HG03571 (cell line): ENCODE results near the gene CP.

ENCODE experiments used
- ATAC-seq: cut with Tn5 transposase; IDR thresholded peaks from one replicate; pipeline ENCODE4 v1.9.1; 2021; ENCODE audit not compliant: unreplicated experiment

CP gene

DNA sequence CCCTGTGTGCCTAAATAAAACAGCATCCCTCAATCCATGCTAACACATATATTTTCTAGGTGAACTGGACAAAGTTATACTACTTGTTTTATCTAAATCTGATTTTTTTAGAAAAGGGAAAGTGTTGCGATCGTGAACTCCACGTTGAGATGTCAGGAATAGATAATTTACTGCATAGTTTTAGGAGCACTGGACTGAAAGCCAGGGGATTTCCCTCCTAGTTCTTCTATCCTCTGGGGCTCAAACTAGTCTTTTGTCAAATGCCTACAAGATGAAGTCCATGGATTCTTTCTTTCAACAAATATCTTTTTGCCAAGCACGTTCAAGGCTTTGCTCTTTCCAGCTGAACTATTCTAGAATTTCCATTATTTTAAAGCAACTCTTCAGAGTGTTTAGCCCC is 92.8 kb downstream of the CP start:
- no peak for ATAC-seq

DNA sequence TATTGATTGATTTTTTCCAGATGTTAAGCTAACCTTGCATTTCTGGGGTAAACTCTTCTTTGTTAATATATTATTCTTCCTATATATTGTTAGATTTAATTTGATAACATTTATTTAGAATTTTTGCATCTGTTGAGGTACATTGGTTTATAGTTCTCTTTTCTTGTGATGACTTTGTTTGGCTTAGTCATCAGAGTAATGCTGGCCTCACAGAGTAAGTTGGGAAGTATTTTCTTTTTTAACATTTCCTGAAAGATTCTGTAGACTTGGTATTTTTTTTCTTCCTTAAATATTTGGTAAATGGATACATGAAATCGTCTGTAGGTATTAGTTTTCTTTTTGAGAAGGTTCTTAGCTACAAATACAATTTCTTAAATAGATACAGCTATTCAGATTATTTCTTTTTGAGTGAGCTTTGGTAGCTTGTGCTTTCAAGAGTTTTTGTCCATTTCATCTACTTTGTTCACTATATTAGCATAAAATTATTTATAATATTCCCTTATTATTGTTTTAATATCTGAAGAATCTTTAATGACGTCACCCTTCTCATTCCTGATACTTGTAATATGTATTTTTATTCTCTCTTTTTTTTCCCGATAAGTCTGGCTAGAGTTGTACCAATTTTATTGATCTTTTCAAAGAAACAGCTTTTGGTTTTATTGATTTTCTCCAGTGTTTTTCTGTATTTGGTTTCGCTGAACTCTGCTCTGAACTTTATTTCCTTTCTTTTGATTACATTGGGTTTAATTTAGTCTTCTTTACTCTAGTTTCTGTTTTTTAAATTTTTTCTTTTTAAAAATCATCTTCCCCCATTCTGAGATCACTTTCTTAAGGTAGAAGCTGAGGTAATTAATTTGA is 98.7 kb downstream of the CP start:
- no peak for ATAC-seq
